T-helper 1 cell treated with Interleukin-12 subunit alpha and Interleukin-12 subunit beta and Interleukin-4 antibody, amounts not matched to agents 30 ng/mL and 1 ng/mL, for 36 hours (primary cell): ENCODE results near the gene FGD3. TPM values are rescaled to one million over a fixed set of nuclear protein-coding genes. Genes with fewer than 3 reads are reported as not detected.

Experiments used
- intact Hi-C: fragments of 100-400 bp; cut with micrococcal nuclease; formaldehyde crosslinking; loops from one replicate; pipeline ENCODE4 v1.15.1; 2024
- total RNA-seq: library from RNA; stranded (reverse); gene quantifications from 2 replicates; pipeline ENCODE4 v1.2.3, GENCODE V29; 2022

FGD3 gene
- total RNA-seq, 1 donor from 2014 or later, result 129 TPM

DNA sequence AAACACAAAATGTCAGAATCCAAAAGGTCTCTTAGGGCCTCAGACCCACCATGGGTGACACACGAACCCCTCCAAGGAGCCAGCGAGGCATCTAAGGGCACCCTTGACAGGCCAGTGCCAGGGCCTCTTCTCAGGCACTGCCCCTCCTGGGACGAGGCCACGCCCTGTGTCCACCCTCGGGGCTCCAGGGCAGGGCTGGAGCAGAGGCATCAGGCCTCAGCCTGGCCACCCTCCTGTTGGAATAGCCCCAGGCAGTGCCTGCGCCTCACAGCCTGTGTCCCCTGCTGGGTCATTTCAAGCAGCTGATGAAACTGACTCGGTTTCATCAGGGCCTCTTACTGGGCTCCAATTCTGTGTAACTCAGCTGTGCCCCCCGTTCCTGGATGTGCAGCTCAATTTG lies 78.4 kb downstream of the FGD3 start:
- intact Hi-C loops, result loop anchor here (10.0 kb wide), 1 partner anchor 539 kb away; no protein-coding TSS in a partner anchor

DNA sequence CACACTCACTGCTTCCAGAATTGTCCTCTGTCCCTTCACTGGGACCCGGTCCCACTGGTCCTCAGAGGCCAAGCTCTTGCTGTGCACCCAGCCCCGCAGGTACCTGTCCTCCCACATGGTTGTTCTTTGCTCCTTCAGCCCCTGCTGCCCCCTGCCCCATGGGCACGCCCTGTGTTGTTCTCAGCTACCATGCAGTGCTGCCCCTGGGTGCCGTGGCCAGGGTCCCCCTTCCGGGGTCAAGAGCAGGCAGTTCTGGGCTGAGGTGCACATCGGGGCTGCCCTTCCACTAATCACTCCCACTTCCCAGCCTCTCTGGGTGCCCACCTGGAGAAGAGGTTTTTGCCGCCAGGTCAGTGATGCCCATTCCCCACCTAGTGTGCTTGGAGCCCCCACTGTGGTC lies 79.3 kb downstream of the FGD3 start:
- intact Hi-C loops, result loop anchor here (10.0 kb wide), 1 partner anchor 538 kb away; no protein-coding TSS in a partner anchor

DNA sequence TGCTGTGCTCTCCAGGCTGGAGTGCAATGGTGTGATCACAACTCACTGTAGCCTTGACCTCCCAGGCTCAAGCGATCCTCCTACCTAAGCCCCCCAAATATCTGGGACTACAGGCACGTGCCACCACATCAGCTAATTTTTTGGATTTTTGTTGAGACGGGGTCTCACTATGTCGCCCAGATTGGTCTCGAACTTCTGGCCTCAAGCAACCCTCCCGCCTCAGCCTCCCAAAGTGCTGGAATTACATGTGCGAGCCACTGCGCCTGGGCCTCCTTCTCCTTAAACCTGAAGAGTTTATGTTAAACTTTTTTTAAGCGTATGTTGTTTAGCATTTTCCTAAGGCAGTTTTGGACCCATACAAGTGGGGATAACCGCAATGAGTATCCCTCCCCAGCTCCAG lies 80.4 kb downstream of the FGD3 start:
- intact Hi-C loops, result loop anchor here (1.0 to 10.0 kb wide), 9 partner anchors 24 to 537 kb away; partner anchors contain the start of genes NINJ1 and ZNF484

DNA sequence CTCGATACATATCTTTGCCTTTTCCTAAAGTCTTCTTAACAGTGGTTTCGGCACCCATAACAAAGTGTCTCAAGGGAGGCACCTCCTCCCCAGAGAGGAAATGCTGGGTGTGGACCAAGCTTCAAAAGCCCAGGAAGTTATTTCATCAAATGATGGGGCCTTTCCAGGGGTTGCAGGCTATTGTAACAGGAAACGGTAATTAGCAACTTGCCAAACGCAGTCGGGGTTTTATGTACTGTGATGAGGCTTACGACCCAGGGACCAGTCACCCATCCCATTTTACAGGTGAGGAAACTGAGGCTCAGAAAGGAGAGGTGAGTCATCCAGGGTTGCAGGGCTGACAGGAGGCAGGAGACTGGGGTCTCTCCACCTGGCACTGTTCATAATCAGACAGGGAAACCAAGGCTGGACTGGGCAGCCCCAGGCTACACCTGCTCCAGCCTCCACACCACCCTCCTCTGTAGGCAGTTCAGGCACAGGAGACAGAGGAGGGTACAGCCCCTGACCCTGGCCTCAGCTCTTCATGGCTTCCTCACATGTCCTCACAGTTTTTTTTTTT lies 81.2 kb downstream of the FGD3 start:
- intact Hi-C loops, result loop anchor here (1.0 to 10.0 kb wide), 9 partner anchors 25 to 536 kb away; partner anchors contain the start of genes NINJ1 and ZNF484

DNA sequence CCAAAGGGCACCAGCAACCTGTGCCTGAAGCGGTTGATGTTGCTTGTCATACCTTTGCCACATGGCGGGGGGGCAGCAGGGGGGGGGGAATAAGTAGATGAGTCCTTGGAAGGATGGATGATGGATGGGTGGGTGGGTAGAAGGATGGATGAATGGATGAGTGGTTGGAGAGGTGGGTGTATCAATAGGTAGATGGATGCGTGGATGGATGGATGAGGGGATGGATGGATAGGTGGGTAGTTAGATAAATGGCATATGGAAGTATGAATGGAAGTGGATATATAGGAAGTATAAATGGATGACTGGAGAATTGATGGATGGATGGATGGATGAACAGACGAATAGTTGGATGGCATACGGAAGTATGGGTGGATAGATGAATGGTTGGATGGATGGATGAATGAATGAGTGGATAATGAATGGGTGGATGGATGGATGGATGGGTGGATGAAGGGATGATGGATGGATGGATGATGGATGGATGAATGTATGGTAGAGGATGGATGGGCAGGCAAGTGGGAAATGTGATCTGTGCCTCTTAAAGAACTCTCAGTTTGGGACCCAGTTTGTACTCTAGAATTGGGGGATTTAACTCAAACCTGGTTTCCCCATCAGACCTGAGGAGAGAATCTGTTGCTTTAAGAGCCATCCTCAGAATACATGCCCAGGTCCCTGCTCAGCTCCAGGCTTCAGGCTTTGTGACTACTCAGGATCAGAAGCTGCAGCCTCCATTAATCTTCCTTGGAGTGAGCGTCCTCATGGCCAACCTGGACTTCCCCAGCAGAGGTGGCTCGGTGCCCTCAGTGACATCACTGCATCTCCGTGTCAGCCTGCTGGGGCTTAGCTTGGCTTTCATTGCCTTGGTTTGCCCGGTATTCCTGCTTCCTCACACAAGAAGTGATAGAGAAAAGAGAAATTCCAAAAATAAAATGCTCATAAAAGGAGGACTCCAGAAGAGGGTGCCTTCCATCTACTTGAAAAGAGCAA lies 83.6 kb downstream of the FGD3 start:
- intact Hi-C loops, result no loop called here

DNA sequence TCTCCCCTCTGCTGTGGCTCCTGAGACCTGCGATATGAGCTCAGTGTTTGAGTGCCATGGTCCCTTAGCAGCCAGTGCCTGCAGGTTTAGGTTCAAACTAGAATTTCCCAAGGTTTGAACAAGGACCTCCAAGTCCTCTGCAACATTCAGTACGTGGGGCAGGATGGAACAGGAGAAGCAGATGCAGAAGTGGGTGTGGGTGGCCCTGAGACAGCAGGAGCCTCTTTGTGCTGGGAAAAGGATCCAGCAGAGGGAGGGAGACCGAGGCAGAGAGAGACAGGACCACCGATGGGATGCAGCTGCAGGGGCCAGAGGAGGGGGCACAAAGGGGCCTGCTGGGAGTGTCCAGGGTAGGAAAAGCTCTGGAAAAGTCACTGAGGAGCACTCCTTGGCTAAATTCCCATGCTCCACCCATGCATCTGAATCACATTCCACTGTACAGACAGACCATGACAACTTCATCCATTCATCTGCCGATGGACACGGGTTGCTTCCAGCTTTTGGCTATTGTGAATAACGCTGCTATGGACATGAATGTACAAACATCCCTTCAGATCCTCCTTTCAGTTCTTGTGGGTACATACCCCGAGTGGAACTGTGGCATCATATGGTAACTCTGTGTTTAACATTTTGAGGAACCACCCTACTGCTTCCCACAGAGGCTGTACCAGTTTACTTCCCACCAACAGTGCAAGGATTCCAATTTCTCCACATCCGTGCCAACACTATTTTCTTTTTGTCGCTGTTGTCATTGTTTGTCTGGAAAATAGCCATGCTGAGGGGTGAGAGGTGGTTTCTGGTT lies 84.5 kb downstream of the FGD3 start:
- intact Hi-C loops, result no loop called here

DNA sequence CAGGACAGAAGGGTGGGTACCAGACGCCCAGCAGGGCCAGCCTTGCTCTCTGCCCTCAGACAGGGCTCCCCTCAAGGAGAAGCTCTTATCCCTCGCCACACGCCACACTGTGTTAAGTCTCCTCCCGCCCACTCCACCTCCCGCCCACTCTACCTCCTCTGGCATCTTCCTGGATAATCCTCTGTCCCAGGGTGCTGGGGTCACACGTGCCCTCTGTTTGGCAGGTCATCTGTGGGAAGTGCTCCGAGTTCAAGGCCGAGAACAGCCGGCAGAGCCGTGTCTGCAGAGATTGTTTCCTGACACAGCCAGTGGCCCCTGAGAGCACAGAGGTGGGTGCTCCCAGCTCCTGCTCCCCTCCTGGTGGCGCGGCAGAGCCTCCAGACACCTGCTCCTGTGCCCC lies 85.2 kb downstream of the FGD3 start:
- intact Hi-C loops, result no loop called here

DNA sequence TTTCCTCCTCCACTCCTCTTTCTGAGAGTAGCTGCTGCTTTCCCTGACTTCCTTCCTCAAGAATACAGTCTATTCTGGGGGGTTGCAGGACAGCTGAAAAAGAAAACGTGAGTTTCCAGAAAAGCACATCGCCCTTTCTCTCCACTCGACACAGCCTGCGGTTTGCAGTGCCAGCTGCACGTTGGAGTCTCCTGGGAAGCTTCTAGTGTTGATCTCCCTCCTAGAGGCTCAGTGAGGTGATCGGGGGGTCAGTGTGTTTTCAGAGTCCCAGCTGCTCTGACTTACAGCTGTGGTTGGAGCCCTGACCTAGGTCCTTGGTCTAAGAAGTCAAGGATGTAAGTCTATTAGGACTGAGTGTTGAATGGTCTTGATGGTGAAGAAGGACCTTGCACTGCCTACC lies 86.2 kb downstream of the FGD3 start:
- intact Hi-C loops, result no loop called here

DNA sequence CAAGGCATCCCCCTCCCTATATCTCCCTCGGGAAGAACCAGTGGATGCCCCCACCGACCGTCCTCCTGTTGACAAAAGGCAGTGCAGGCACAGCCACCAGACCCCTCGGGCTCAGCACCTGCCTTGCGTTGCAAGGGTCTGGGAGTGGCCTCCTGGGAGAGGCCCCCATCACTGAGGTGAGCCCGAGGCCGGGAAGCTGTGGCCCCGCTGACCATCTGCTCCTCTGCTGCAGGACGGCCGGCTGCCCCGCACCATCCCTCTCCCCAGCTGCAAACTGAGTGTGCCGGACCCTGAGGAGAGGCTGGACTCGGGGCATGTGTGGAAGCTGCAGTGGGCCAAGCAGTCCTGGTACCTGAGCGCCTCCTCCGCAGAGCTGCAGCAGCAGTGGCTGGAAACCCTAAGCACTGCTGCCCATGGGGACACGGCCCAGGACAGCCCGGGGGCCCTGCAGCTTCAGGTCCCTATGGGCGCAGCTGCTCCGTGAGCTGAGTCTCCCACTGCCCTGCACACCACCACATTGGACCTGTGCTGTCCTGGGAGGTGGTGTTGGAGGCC lies 87.9 kb downstream of the FGD3 start:
- intact Hi-C loops, result no loop called here

DNA sequence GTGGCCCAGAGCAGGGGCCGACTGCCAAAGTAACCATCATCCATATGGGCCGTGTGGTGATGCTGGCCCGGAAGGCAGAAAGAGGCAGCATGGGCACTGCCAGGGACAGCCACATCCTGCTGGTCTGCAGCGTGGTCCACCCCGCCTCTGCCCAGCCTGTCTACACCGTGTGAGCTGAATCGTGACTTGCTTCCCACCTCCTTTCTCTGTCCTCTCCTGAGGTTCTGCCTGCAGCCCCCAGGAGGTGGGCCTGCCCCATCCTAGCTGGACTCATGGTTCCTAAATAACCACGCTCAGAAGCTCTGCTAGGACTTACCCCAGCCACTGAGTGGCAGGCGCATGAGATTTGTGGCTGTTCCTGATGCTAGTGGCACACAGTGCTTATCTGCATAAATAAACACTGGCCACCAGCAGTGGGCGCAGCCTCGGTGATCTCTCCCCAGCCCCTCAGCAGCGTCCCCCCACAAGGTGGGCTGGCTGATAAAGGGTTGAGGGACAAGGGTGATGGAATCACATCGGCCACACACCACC lies 88.6 kb downstream of the FGD3 start:
- intact Hi-C loops, result no loop called here

DNA sequence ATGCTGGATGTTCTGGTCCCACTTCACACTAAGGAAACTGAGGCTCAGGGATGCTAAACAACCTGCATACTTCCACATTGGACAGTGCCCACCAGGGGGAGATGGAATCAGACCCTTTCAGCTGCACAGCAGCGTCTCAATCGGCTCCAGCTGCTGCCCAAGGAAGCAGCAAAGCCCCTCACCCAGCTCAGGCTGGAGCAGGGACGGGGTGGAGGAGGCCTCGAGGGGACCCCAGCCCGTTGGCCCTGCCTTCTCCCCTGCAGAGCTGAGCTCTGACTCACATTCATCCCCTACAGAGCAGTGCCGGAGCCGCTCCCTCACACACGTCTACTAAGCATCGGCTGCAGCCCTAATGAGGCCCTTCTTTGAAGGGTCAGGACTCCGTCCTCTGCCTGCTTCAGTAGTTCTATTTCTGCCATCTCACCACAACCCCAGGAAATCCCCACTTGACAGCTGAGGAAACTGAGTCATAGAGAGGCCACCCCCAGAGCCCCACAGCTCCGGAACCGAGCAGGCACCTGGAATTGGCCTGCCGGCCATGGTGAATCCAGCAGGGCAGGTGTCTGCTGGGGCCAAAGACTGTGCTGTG lies 89.7 kb downstream of the FGD3 start:
- intact Hi-C loops, result no loop called here

DNA sequence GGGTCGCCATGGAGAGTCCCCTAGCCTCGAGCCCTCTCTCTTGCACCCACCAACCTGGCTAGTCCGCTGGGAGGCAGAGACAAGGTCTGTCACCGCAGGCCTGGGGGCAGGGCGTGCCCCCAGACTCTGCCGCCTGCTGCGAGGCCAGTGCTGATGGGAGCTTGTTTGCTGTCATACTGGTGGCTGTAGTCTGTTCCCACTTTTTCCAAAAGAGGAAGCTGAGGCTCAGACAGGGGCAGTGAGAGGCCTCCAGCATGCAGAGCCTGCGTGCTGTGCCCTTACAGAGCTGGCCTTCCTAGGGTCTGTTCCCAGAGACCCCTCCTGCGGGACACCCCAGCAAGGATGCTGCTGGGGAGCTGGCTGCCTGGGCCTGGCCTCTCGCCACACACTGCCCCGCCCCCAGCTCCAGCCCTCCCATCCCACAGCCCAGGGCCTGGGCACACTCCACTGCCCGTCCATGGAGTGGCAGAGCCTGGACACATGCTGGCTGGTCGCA lies 90.2 kb downstream of the FGD3 start:
- intact Hi-C loops, result no loop called here

DNA sequence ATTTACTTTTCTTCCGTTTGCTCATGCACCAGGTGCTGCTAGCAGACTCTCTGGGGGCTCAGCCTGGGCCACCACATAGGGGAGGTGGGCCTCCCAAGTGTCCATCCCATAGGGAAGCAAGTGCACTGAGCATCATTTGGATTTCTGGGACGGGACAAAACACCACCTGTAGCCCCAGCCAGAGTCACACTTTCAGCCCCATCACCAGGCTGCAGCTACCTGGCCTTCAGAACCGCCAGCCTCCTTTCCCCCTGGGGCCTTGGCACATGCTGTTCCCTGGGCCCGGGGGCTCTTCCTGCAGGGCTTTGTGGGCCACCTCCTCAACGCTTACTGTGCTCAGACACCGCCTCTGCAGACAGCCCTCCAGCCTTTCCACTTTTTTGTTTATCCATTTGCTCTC lies 91.6 kb downstream of the FGD3 start:
- intact Hi-C loops, result no loop called here

DNA sequence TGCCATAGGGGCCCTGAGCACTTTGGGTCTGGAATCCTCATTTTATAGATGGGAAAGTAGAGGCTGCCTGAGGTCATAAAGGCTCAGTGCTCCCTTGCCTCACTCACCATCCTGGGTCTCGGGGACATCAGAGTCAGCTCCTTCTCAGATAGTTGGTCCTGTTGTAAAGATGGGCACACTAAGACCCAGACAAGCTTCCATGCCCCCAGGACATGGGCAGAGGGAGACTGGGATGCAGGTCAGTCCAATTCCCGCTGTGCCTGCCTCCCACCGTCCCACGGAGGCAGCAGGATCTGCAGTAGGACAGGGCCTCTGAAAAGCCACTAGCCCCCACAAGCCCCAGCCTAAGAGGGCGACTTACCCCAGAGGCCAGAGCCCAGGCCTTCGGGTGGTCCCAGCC lies 92.1 kb downstream of the FGD3 start:
- intact Hi-C loops, result no loop called here

DNA sequence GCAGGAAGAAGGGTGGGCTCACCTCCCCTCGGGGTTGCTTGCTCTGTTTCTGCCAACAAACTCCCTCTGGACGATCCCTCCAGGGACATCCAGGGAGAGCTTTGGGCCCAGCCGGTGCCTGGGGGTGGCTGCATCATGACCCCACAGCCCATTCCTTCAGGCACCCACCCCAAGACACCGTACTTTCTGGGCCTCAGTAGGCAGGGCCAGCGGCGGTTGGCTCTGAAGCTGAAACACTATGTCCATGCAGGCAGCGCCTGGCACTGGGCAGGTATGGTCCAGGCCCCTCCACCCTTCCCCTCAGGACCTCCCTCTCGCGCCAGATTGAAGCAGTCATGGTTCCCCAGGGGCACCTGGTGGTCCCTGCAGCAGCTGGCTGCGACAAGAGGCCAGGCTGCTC lies 92.7 kb downstream of the FGD3 start:
- intact Hi-C loops, result no loop called here

DNA sequence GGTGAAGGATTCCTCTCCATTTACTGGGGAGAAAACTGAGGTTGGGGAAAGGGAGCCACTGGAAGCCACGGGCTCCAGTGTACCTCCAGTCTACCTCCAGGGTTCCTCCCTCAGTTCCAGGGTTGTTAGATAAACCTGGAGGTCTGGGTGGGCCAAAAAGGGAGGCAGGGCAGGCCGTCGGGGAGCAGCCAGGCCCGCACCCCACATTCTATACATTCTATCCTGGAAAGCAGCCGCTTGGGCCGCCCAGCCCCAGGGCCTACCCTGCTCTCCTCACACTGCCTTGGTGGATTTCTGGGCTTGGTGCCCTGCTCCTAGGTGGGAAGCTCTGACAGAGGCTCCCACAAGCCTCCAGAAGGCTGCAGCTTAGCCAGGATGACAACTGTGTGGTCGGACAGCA lies 93.1 kb downstream of the FGD3 start:
- intact Hi-C loops, result no loop called here

DNA sequence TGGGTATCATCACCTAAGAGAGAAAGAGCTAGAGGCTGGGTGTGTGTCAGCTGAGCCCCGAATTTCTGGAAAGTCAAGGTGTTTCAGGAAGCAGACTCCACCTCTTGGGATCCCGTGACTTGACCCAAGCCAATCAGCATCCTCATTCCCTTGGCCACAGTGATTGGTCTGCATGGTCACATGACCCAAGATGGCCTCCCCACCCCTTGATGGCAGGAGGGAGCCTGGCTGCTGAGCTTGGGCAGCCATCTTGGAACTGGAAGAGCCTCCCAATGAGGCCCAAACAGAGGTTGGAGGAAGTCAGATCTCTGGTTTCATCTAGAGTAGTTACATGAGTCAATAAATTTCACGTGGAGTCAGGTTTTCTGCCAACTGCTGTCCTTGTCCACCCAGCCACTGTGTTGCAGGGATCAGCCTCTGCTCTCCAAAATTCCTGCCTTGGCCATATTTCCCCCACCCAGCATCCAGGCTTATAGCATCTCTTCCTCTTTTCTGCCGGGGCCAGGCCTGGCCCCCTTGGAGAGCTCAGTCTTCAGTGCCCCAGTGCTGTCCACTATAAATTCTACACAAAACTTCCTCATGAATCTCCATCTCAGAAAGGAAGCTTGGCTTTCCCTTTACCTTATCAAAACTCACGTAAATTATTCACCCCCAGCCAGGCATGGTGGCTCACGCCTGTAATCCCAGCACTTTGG lies 93.9 kb downstream of the FGD3 start:
- intact Hi-C loops, result loop anchor here (1.0 kb wide), 1 partner anchor 18 kb away; no protein-coding TSS in a partner anchor

DNA sequence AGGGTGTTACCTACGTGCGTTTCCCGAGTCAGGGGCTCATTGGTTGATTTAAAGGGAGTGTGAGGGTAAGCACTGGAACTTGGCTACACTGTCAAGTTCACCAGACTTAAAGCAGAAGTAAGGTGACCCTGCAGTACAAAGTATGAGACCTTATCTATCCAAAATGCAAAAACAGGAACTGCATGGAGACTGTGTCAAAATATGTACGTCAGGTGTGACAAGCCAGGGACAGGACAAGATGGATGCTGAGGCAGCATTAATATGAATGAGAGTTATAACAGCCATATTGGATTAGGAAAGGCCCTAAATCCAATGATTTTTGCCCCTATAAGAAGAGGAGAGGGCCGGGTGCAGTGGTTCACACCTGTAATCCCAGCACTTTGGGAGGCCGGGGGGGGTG lies 95.8 kb downstream of the FGD3 start:
- intact Hi-C loops, result no loop called here

DNA sequence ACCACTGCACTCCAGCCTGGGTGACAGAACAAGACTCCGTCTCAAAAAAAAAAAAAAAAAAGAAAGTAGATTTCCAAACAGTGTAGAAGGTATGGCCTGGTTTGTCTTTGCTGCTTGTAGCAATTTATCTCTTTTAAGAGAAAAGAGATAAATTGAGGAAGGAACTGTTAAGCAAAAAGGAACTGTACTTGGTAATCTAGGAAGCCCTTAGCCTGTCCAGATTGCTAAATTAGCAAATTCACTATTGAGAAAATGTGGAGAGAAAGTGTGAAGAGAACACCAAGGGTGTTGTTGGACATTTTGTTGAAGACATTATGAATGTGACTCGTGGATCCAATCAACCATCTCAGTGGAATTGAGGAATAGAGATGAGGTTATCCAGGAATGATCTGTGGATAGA lies 98.2 kb downstream of the FGD3 start:
- intact Hi-C loops, result no loop called here
